Measurements from ENCODE around the gene MALRD1.

- TF ChIP-seq POLR2A (IDR thresholded peaks at IDR 0.05) = no peak
- no peak for TF ChIP-seq CTCF (IDR thresholded peaks at IDR 0.05)
Observed at GRCh38 chr10:19024611-19025010, 24.0 kb upstream of the MALRD1 start.

All from body of pancreas (tissue), 4 donors.